GM12878 (cell line): Measurements from ENCODE around the gene STARD5. TPM values are rescaled to one million over a fixed set of nuclear protein-coding genes. Genes with fewer than 3 reads are reported as not detected.

ENCODE experiments used
- CHD4 ChIP-seq: fragments of 200-600 bp; sonication (generic); IDR thresholded peaks from 2 replicates; pipeline ENCODE4 v1.6.1; 2016; ENCODE audit warnings: mild to moderate bottlenecking
- CREB1 ChIP-seq: IDR thresholded peaks from 2 replicates; pipeline ENCODE4 v1.6.1; 2012; ENCODE audit warnings: low read depth, mild to moderate bottlenecking, inconsistent platforms
- DPF2 ChIP-seq: fragments of 450-650 bp; IDR thresholded peaks from 2 replicates; pipeline ENCODE4 v1.6.1; 2017; ENCODE audit warnings: mild to moderate bottlenecking
- POLR2AphosphoS5 ChIP-seq: IDR thresholded peaks from 2 replicates; pipeline ENCODE4 v1.6.1; 2011; ENCODE audit warnings: mild to moderate bottlenecking, low read length, inconsistent platforms
- RFX5 ChIP-seq: IDR thresholded peaks from 2 replicates; pipeline ENCODE4 v1.6.1; 2011; ENCODE audit warnings: low read depth, low read length, improper control_type of control experiment
- SIX5 ChIP-seq: IDR thresholded peaks from 2 replicates; pipeline ENCODE4 v1.6.1; 2011; ENCODE audit warnings: mild to moderate bottlenecking, low read depth, low read length, moderate library complexity; ENCODE audit not compliant: severe bottlenecking
- SMAD5 ChIP-seq: IDR thresholded peaks from 2 replicates; pipeline ENCODE4 v1.6.1; 2016; ENCODE audit warnings: antibody characterized with exemption, low read depth
- YBX1 ChIP-seq: fragments of 450-650 bp; IDR thresholded peaks from 2 replicates; pipeline ENCODE4 v1.6.1; 2016; ENCODE audit warnings: antibody characterized with exemption
- ZNF274 ChIP-seq: IDR thresholded peaks from one replicate; pipeline ENCODE4 v1.8.0; 2011; ENCODE audit not compliant: insufficient read length, insufficient read depth
- polyA plus RNA-seq, 11 experiments: library from polyadenylated mRNA; depleted of rRNA in 4 of 11; unstranded in 6 of 11; stranded (reverse) in 5 of 11; fragments of >200 nt; fragmentation: Nextera tagmentation in 4 of 11; fragmentation: Illumina TruSeq in 1 of 11; extraction: Ambion mirVana in 4 of 11; extraction: Trizol in 1 of 11; gene quantifications; 1 replicate in 1 of 11; 2 replicates in 10 of 11; pipeline versions ENCODE4 v1.2.1 to v1.2.3, GENCODE V29; 2011 to 2016; ENCODE audit warnings: inconsistent platforms in 2 of 11, missing spikeins in 2 of 11, low read depth in 1 of 11
- total RNA-seq, 4 experiments: library from RNA; depleted of rRNA in 3 of 4; stranded (reverse); fragments of >200 nt in 3 of 4; fragmentation: Illumina TruSeq in 1 of 4; extraction: Trizol in 1 of 4; gene quantifications; 2 replicates each; pipeline versions ENCODE4 v1.2.1 to v1.2.3, GENCODE V29; 2013 to 2021
- TF ChIP-seq, protein P1 (sequence below): fragments of 450-650 bp; IDR thresholded peaks from 2 replicates; pipeline ENCODE4 v1.6.1; 2017; ENCODE audit warnings: borderline replicate concordance
- TF ChIP-seq, protein P2 (sequence below): fragments of 450-650 bp; IDR thresholded peaks from 2 replicates; pipeline ENCODE4 v1.6.1; 2016; ENCODE audit warnings: mild to moderate bottlenecking
- TF ChIP-seq, protein P3 (sequence below): IDR thresholded peaks from 2 replicates; pipeline ENCODE4 v1.6.1; 2012; ENCODE audit warnings: mild to moderate bottlenecking, low read depth, low read length
- TF ChIP-seq, protein P4 (sequence below): fragments of 450-650 bp; IDR thresholded peaks from 2 replicates; pipeline ENCODE4 v1.6.1; 2016; ENCODE audit warnings: mild to moderate bottlenecking
- TF ChIP-seq, protein P5 (sequence below): IDR thresholded peaks from 2 replicates; pipeline ENCODE4 v1.6.1; 2012; ENCODE audit warnings: low read depth, low read length, improper control_type of control experiment
- TF ChIP-seq, protein P6 (sequence below): IDR thresholded peaks from 2 replicates; pipeline ENCODE4 v1.6.1; 2011; ENCODE audit warnings: borderline replicate concordance, low read depth, mild to moderate bottlenecking, moderate library complexity, low read length; ENCODE audit not compliant: insufficient read depth, poor library complexity, severe bottlenecking

Gene STARD5
- total and polyA plus RNA-seq, 10 of the 15 experiments (the other 5 are each of a cell fraction or from before 2014, with no cell fraction given), result 2.3 to 9.4 (median 4.7) TPM

DNA sequence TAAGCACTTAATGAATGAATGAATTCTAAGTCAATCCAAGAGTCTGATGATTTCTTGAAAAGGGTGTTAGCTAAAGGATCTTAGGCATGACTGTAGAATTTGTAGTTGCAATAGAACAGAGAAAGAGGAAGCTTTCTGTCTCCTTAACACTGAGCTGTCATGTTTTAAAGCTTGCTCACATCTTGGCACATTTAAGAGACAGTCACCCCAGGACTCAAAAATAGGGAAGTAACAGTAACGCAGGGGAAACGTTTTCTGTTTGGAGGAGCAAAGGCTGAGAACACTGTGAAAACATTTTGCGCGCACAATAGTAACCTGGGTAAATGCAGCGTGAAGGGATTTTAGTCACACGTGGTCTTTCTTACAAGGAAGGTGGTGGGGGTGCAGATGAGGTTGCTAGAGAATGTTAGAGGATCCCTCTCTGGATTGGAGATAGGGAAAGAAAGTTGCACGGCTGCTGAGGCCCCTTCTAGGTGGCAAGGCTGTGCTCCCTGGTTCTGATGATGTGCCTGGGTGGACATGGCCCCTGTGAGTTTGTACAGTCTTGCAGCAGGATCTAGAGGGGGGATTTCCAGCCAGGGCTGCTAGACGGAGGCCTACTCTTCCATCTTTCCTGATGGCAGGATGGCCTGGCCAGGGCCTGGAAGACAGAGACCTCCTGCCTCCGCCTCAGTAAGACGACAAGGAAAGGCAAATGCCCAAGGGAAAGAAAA lies 12.0 kb downstream of the STARD5 start (continued):
- TF ChIP-seq, protein P1, sequence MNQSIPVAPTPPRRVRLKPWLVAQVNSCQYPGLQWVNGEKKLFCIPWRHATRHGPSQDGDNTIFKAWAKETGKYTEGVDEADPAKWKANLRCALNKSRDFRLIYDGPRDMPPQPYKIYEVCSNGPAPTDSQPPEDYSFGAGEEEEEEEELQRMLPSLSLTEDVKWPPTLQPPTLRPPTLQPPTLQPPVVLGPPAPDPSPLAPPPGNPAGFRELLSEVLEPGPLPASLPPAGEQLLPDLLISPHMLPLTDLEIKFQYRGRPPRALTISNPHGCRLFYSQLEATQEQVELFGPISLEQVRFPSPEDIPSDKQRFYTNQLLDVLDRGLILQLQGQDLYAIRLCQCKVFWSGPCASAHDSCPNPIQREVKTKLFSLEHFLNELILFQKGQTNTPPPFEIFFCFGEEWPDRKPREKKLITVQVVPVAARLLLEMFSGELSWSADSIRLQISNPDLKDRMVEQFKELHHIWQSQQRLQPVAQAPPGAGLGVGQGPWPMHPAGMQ, result no peak
- no peak for TF ChIP-seq SIX5
- TF ChIP-seq, protein P2, sequence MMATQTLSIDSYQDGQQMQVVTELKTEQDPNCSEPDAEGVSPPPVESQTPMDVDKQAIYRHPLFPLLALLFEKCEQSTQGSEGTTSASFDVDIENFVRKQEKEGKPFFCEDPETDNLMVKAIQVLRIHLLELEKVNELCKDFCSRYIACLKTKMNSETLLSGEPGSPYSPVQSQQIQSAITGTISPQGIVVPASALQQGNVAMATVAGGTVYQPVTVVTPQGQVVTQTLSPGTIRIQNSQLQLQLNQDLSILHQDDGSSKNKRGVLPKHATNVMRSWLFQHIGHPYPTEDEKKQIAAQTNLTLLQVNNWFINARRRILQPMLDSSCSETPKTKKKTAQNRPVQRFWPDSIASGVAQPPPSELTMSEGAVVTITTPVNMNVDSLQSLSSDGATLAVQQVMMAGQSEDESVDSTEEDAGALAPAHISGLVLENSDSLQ, result peak; percentile 52; the same call in 1 of the 2 replicates
- no peak for TF ChIP-seq CHD4
- TF ChIP-seq SMAD5, result no peak
- 0 out of 2 replicates have a peak, but pooled peaks have one; percentile 21 for TF ChIP-seq CREB1
- TF ChIP-seq YBX1, result no peak
- TF ChIP-seq, protein P3, sequence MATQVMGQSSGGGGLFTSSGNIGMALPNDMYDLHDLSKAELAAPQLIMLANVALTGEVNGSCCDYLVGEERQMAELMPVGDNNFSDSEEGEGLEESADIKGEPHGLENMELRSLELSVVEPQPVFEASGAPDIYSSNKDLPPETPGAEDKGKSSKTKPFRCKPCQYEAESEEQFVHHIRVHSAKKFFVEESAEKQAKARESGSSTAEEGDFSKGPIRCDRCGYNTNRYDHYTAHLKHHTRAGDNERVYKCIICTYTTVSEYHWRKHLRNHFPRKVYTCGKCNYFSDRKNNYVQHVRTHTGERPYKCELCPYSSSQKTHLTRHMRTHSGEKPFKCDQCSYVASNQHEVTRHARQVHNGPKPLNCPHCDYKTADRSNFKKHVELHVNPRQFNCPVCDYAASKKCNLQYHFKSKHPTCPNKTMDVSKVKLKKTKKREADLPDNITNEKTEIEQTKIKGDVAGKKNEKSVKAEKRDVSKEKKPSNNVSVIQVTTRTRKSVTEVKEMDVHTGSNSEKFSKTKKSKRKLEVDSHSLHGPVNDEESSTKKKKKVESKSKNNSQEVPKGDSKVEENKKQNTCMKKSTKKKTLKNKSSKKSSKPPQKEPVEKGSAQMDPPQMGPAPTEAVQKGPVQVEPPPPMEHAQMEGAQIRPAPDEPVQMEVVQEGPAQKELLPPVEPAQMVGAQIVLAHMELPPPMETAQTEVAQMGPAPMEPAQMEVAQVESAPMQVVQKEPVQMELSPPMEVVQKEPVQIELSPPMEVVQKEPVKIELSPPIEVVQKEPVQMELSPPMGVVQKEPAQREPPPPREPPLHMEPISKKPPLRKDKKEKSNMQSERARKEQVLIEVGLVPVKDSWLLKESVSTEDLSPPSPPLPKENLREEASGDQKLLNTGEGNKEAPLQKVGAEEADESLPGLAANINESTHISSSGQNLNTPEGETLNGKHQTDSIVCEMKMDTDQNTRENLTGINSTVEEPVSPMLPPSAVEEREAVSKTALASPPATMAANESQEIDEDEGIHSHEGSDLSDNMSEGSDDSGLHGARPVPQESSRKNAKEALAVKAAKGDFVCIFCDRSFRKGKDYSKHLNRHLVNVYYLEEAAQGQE, result no peak
- TF ChIP-seq DPF2, result peak; percentile 33; the same call in 1 of the 2 replicates
- TF ChIP-seq, protein P4, sequence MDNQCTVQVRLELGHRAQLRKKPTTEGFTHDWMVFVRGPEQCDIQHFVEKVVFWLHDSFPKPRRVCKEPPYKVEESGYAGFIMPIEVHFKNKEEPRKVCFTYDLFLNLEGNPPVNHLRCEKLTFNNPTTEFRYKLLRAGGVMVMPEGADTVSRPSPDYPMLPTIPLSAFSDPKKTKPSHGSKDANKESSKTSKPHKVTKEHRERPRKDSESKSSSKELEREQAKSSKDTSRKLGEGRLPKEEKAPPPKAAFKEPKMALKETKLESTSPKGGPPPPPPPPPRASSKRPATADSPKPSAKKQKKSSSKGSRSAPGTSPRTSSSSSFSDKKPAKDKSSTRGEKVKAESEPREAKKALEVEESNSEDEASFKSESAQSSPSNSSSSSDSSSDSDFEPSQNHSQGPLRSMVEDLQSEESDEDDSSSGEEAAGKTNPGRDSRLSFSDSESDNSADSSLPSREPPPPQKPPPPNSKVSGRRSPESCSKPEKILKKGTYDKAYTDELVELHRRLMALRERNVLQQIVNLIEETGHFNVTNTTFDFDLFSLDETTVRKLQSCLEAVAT, result peak; percentile 44; the same call in 1 of the 2 replicates
- TF ChIP-seq, protein P5, sequence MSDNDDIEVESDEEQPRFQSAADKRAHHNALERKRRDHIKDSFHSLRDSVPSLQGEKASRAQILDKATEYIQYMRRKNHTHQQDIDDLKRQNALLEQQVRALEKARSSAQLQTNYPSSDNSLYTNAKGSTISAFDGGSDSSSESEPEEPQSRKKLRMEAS, result no peak
- TF ChIP-seq RFX5, result no peak
- TF ChIP-seq, protein P6, sequence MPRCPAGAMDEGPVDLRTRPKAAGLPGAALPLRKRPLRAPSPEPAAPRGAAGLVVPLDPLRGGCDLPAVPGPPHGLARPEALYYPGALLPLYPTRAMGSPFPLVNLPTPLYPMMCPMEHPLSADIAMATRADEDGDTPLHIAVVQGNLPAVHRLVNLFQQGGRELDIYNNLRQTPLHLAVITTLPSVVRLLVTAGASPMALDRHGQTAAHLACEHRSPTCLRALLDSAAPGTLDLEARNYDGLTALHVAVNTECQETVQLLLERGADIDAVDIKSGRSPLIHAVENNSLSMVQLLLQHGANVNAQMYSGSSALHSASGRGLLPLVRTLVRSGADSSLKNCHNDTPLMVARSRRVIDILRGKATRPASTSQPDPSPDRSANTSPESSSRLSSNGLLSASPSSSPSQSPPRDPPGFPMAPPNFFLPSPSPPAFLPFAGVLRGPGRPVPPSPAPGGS, result no peak
- TF ChIP-seq ZNF274, result no peak
- no peak for TF ChIP-seq POLR2AphosphoS5
